Measurements from ENCODE around the gene FREM3.

The FREM3 gene

DNA sequence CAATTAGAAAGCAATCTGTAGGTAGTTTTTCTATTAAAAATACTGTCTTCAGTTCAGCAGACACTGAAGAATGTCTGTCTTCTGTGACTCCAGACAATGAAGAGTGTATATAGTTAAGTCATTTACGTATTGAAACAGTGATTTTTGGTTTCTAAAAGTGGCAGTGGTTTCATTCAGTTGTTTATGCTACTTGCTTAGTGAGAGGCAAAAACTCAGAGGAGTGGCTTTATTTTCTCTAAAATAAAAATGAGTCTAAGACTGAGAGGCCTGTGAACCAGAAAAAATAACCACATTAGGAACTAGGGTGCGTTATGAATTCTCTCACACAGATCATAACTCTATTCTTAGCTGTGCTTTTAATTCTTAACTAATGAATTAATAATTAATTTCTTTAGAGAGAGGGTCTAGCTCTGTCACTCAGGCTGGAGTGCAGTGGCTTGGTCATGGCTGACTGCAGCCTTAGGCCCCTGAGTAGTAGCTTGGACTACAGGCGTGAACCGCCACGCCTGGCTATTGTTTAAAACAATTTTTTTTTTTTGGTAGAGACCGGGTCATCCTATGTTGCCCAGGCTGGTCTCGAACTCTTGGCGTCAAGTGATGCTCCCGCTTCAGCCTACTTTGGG is 31.4 kb downstream of the FREM3 start:
- DNase-seq (ENCODE audit: low read depth in 2 of 3, low spot score in 1 of 3) = no peak

DNA sequence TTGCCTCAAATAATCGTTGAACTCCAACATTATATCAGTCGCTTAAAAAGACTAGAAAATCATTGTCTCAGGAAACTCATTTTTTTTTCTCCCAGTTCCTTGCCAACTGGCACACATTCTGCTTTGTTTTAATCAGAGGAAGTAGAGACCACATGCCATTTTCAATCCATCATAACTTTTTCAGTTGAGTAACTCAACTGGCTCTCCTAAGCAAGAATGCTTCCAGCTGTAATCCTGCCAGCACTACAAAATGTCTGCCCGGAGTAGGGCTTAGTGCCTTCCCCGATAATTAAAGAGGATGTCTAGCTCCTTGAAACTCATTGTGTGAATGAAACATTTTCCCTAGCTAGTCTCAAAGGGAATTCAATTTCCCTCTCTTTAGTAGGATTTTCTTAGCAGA is 33.0 kb downstream of the FREM3 start:
- DNase-seq (ENCODE audit: low read depth in 2 of 3, low spot score in 1 of 3) = no peak

DNA sequence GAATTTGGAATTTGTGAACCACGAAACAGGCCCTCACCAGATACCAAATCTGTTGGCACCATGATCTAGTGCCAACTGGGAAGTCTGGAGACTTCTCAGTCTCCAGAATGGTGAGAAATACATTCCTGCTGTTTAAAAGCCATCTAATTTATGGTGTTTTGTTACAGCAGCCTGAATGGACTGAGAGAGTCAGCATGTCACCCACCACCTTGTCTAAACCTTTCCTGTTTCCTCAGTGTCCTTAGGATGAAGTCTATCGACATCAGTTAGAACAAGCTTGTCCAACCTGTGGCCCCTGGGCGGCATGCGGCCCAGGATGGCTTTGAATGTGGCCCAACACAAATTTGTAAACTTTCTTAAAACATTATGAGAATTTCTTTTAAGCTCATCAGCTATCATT is 42.1 kb downstream of the FREM3 start:
- no peak for DNase-seq (ENCODE audit: low read depth in 2 of 3, low spot score in 1 of 3)

DNA sequence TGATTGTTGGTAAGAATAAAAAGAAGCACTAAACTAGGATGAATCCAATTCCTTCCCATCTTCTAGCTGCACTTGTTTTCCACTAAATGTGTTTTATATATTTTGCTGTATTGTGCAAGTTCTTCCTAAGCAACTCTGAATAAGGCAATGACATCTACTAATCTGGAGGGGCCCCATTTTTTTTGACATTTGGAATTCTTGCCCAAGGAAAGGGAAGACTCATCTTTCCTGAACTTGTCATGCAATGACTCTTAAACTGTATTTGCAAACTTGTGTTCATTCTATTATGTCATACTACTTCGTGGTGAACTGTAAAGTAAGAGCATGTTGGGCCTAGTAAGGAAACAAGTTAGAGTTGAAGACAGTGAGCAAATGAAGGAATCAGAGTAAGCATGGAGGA is 45.9 kb downstream of the FREM3 start:
- no peak for DNase-seq (ENCODE audit: low read depth in 2 of 3, low spot score in 1 of 3)

DNA sequence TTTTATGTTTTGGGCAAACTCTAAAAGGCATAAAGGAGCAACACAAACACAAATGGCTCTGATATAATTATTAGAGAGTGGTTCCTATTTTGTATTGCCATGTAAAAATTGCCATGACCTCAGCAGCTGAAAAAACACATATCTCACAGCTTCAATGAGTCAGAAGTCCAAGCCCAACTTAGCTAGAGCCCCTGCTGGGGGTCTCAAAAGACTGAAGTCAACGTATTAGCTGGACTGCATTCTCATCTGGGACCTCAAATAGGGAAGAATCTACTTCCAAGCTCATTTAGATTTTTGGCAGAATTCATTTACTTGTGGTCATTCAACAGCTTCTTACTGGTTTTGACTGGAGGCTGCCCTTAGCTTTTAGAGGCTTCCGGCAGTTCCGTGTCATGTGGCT is 47.4 kb downstream of the FREM3 start:
- no peak for DNase-seq (ENCODE audit: low read depth in 2 of 3, low spot score in 1 of 3)

DNA sequence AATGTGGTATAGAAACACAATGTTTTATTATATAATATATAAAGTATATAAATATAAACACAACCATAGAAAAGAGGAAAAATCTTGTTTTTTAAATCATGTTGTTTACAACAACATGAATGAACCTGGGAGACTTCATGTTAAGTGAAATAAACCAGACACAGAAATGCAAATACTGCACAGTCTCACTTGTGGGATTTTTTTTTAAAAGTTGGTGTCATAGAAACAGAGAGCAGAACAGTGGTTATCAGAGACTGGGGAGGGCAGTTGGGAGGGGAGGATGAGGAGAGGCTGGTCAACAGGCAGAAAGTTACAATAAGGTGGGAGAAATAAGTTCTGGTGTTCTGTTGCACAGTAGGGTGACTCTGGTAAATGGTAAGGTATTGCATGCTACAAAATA is 57.1 kb downstream of the FREM3 start:
- no peak for DNase-seq (ENCODE audit: low read depth in 2 of 3, low spot score in 1 of 3)

DNA sequence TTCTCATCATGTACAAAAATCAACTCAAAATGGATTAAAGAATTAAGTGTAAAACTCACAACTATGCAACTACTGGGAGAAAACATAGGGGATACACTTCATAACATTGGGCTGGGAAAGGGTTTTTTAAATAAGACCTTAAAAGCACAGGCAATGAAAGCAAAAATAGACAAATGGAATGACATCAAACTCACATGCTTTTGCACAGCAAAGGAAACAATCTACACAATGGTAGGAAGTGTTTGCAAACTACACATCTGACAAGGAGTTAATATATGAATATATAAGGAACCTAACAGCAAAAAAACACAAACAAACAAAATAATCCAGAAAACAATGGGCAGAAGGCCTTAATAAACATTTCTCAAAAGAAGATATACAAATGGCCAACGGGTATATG is 57.9 kb downstream of the FREM3 start:
- DNase-seq (ENCODE audit: low read depth in 2 of 3, low spot score in 1 of 3) = no peak

DNA sequence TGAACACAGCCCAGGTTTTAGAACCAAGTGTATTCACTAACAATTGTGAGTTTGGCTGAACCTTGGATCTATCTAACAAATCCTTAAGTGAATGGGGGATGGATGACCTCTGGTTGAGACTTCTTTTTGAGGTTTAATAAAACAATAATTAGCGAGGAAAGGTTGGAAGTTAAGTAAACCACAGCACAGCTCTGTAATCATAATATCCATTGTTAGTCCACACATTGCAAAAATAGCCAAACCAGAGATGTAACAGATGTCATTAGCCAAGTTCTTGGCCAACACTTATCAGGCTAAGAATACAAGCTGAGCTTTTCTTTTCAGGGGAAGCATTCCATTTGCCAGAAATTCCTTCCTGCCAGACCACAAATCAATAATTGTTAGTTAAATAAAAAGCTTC is 59.1 kb downstream of the FREM3 start:
- no peak for DNase-seq (ENCODE audit: low read depth in 2 of 3, low spot score in 1 of 3)

DNA sequence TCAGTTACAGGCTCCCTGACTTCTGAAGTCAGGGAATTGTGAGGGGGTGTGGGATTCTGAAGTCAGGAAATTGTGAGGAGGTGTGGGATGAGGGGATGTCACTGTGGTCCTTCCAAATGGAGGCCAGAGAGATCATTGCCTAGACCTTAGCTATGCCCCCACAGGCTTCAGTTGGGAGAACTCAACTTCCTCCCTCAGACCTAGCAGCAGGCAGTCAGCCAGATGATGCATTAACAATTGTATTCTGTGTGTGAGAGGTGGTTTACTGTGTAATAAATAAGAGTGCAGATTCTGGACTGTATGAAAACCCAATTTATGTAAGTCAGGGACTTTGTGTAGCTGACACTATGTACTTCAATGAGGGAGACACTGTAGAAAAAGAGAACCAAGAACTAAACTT is 65.7 kb downstream of the FREM3 start:
- no peak for DNase-seq (ENCODE audit: low read depth in 2 of 3, low spot score in 1 of 3)

DNA sequence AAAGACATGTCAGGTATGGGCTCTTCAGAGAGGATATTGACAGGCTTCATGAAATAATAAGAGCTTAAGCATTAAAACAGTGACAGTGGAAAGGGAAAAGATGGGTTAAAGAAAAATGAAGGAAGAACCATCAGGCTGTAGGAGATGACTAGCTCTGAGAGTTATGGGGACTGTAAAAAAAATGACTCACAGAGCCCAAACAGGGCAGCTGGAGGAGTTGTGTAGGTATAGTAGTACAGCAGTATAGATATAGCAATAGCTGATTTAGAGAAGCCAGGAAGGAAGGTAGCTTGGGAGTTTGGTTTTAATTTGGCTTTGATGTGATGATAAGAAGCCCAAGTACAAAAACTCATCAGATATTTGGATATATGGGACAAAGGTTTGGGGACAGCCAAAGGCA is 66.6 kb downstream of the FREM3 start:
- no peak for DNase-seq (ENCODE audit: low read depth in 2 of 3, low spot score in 1 of 3)

DNA sequence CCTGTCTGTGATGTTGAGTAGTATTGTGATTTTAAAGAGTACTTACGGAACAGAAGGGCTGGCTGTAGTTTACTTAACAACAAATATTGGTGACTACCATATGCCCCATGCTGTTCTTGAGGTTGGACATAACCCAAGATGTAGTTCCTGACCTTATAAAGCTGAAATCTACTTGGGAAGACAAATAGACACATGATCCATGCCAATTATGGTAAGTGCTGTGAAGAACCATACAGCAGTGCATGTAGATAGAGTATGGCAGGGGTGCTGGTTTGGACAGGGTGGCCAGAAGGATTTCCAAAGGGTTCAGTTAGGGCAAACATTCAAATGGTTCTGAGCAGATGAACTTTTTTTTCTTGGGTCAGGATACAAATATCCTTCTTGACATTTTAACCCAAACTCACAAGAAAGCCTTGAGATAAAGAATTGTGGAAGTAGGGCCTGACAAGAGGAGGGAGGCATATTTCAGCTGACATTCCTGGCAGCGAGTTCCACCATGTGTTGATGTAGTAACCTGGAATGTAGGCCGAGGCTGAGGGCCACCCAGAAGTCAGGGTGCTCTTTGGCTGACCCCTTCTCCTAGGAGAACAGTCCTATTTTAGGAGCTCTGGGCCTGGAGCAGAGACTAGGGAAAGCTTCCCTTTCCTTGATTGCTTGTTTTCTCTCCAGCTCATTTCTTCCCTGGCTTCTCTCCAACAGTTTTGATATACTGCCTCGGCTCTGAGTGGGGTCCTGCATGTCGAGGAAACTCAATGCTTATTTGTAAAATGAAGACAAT is 74.2 kb downstream of the FREM3 start:
- DNase-seq (ENCODE audit: low read depth in 2 of 3, low spot score in 1 of 3) = no peak

DNA sequence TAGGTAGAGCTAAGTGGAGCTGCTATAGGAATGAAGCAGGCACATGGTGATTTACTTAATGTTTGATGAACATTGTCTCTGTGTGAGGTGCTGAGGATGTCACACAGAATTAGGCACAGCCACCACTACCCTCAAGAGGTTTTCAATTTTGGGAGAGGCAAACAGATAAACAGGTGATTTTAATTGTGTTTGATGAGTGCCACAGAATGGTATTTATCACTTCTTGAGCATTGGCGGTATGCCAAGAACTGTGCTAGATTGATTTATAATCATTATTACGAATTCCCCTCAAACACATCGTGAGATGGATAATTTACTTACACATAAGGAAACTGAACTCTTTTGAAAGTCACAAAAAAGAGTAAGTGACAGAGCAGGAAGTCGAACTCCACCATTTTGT is 74.8 kb downstream of the FREM3 start:
- no peak for DNase-seq (ENCODE audit: low read depth in 2 of 3, low spot score in 1 of 3)

DNA sequence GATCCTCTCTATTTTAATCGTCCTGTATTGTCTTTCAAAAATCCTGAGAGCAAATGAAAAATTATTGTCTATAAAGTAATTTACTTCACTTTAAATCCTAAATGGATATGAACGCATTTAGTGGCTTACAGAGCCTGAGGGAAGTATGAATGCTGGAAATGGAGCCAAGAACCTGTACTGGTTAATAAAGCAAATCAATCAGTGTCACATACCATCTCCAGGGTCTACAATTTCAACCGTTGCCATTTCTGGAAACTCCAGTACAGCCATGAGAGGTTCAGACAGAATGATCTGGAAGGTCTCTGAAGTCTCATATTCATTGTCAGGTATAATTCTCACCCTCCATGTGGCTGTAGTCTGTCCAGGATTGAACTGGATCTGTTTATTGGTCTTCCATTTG is 76.6 kb downstream of the FREM3 start:
- DNase-seq (ENCODE audit: low read depth in 2 of 3, low spot score in 1 of 3) = no peak

DNA sequence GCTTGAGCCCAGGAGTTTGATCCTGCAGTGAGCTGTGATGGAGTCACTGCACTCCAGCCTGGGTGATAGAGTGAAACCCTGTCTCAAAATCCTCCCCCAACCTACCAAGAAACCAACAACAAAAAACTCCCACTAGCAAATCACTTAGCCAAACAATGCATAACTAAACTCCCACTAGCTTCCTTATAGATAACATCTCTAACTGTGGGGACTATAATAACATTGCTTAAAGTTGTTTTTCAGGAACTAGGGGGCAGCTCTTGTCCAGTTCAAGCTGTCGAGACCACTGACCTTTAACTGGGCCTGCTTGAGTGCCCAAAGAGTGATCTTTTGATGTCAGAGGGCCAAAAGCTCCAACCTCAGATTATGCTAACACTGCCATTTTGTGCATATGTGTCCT is 81.7 kb downstream of the FREM3 start:
- DNase-seq (ENCODE audit: low read depth in 2 of 3, low spot score in 1 of 3) = no peak

DNA sequence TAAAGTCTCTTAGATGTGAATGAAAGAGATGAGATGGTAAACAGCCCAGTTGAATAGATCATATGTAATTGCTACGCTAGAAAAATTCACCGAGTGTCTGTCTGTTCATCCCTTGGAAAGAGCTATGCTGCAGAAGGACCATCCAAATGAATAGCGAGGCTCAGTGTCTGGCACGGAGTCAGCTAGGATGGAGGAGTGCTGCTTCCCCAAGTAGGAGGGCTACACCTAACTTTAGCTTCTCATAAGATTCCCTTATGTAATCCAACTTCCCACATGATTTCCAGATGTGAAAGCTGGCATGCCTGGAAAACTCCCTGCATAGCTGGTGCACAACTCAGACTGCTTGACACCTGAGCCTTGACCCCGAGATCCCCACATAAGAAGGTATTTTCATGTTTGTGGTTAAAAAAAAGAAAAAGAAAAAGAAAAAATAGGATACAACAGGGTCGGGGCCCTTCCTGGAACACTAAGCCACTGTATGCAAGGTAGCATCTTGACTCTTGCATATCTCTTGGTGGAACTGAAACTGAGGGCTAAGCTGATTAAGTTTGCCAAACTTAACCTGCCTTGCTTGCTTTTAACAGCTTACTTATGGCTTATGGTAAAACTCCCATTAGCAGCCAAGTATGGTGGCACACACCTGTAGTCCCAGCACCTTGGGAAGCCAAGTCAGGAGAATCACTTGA is 82.3 kb downstream of the FREM3 start:
- DNase-seq (ENCODE audit: low read depth in 2 of 3, low spot score in 1 of 3) = no peak

DNA sequence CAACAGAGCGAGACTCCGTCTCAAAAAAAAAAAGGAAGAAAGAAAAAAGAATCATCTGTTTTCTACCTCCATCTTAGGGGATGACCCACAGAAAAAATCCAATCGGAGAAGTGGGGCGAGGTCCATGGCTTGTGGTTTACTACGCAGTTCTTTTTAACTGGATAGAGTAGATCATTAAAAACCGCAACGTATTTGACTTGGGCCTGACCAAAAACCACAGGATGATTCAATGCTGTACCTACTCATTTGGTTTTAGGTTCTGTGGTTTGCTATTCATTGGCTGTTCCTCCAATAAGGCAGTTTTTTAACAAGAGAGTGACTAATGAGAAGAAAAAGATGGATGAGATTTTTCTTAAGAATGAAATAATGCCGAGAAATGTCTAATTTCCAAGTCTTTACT is 83.7 kb downstream of the FREM3 start:
- DNase-seq (ENCODE audit: low read depth in 2 of 3, low spot score in 1 of 3) = peak; percentile 0 to 21 (median 12)

DNA sequence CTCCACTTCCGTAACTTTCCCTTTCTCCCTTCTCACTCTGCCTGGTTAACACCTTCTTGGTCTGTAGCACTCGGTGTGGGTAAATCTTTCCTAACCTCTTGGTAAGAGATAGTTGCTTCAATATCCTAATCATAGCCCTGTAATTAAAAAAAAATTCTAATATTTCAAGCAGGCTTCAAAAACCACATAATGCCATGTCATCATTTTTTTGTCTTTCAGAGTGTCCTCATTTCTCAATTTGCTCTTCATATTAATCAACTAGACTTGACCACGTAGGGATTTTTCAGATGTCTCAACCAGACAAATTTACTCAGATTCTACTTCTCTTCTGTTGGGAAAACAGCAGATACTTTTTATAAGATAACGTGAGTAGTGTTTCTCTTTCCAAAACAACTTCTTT is 91.0 kb downstream of the FREM3 start:
- no peak for DNase-seq (ENCODE audit: low read depth in 2 of 3, low spot score in 1 of 3)

DNA sequence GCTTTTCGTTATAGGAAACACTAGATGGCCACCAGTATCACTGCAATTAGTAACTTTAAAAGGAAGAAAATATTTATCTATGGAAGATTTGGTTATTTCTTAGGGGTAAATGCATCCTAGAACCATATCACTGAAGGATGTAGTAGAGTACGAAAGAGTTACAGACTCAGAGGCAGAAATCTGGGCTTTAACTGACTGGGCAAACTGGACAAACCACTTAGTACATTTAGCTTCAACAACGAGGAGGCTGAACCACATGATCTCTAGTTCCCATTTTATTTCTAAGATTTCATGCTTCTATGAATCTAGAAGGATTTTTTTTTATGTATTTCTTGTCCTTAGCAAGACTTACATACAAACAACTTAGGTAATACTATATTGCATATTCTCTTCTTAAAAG is 94.0 kb downstream of the FREM3 start:
- DNase-seq (ENCODE audit: low read depth in 2 of 3, low spot score in 1 of 3) = no peak

DNA sequence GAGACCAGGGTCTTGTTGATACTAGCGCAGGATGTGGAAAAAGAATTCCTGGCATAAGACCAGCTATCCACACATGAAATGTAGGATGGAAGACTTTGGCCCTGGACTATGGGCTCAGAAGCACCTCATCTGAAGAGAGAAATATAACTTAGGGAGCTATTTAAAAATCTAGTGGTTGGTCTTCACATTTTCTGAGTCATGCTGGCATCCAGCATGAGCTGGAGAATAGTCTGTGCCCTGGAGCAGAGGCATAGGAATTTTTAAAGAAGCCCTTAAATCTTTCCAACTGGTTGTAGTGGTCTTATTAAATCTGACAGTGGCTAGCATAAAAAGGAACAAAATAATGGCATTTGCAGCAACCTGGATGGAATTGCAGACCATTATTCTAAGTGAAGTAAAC is 100.6 kb downstream of the FREM3 start:
- DNase-seq (ENCODE audit: low read depth in 2 of 3, low spot score in 1 of 3) = no peak

DNA sequence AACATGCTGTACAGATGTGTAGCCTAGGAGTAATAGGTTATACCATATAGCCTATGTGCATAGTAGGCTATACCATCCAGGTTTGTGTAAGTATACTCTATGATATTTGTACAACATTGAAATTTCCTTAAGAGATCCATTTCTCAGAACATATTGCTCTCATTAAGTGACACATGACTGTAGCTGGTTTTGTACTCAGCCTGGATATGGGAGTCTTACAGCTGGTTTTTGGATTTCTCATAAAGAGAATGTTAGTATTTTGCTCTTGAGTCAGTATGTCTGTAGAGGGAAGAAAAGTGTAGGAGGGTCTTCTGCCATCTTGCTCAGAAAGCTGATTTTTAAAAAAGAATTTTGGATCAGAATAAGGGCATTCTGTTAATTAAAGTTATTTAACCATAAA is 101.7 kb downstream of the FREM3 start:
- no peak for DNase-seq (ENCODE audit: low read depth in 2 of 3, low spot score in 1 of 3)

DNA sequence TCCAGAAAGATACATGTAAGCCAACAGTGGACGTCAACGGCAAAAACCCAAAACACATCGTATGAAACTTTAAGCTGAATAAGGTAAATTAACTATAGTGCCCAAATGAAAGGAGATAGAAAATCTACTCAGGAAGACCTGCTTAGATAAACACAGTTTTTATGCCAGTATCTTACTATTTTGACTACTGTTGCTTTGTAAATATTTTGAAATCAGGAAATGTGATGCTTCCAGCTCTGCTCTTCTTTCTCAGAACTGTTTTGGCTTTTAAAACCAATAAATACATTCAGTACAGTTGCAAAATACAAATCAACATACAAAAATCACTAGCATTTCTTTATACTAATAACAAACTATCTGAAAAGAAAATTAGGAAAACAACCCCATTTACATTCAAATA is 103.2 kb downstream of the FREM3 start:
- DNase-seq (ENCODE audit: low read depth in 2 of 3, low spot score in 1 of 3) = no peak

DNA sequence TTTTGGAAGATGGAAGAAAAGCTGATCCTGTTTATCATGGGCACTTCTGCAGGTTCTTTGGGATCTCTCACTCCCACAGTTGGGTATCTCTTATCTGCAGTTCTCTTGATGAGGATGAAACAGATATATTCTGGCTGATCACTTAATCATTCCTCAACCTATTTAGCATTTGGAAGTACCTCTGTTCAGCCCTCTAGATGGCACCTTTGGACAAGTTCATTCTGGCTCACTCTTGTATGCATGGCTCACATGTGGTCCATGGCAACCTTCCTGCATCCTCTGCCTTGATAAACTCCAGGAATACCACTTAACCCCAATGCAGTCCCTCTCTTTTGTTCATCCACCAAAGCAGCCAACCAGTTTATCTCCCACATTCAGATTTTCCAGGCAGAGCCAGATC is 112.8 kb downstream of the FREM3 start:
- no peak for DNase-seq (ENCODE audit: low read depth in 2 of 3, low spot score in 1 of 3)

DNA sequence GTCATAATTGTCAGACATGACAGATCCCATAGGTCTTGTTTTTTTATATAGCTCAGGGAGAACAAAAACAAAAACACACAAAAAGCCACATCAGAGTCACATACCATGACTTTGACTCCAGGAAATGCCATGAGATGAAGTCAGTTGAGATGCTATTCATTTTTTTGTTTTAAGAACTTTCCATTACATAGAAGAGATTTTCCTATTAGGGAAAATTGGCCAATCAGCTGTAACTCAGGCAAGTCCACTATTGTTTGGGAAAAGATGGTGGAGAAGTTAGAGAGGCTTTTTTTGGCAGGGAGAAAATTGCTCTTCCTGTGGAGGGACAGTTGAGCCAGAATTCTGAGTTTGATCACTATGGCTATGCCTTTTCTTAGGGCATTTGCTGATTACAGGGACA is 114.4 kb downstream of the FREM3 start:
- DNase-seq (ENCODE audit: low read depth in 2 of 3, low spot score in 1 of 3) = no peak
